HG03039 (cell line): ENCODE data around the gene INTS11.

Source experiments
- ATAC-seq: cut with Tn5 transposase; IDR thresholded peaks from one replicate; pipeline ENCODE4 v1.9.1; 2021; ENCODE audit warnings: mild to moderate bottlenecking, moderate library complexity; ENCODE audit not compliant: unreplicated experiment

The INTS11 gene

DNA sequence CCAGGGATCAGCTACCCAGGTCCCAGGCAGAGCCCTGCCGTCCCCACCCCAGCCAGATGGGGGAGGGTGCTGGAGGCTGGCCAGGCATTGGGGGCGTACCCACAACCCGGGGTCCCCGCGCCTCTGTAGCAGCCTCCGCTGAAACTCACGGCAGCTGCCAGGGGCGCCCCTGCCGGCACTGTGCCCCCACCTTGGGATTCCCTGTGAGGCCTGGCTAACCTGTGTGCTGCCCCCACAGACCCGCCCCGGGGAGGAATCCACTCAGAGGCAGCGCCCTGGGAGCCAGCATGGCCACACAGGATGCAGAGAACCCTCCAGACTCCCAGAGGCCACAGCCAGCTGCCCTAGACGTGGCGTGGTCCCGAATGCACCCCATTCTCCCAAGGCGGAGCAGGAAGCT is 20.9 kb upstream of the INTS11 start:
- no peak for ATAC-seq

DNA sequence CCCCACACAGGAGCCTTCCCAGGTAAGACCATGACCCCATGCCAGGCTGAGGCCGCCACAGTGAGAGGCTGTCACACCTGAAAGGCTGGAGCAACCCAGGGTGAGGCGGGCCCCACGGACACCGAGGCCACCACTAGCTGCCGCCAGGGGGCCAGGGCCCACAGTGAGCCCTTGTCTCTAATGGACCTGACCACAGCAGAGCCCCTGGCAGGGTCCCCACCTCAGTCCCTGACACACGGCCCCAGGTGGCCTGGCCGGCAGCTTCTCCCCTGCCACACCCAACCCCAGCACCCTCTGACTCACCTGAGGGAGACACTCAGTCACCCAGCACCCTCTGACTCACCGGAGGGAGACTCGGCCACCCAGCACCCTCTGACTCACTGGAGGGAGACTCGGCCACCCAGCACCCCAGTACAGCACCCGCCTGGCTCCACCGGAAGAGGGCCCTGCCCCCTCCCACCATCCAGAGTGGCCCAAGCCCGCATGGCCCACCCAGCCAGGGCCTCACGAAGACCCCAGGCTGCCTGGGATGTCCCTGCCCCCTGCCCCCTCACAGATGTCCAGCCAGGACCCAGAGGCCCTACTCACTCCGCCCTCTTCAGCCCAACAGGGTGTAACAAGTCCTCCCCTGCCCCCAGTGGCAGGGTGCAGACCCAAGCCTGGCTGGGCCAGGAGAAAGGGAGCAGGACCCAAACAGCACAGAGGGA is 20.3 kb upstream of the INTS11 start:
- ATAC-seq, result no peak

DNA sequence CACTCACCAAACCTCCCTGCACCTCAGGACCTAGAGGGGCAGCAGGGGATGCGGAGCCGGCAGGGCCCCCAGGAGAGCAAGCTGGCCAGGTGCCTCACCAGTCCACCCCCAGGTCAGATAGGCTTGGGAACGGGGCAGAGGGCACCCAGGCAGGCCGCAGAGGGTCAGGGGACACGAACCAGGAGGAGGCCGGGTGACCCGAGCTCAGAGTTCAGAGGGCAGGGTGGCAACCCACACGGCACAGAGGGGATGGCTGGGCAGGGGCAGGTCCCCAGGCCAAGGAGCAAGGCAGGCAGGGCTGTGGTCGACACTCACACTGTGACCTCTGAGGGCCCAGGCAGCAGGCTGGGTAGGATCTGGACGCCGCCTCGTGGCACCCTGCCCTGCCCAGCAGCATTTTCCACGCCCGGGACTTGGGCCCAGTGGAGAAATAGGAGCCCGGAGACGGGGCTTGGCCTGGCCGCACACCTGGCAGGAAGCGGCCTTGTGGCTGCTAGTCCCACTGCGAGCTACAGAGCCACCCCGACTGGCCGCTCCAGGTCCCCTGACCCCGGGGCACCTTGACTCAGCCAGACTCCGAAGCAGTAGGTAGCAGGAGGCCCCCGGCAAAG is 19.5 kb upstream of the INTS11 start:
- no peak for ATAC-seq

DNA sequence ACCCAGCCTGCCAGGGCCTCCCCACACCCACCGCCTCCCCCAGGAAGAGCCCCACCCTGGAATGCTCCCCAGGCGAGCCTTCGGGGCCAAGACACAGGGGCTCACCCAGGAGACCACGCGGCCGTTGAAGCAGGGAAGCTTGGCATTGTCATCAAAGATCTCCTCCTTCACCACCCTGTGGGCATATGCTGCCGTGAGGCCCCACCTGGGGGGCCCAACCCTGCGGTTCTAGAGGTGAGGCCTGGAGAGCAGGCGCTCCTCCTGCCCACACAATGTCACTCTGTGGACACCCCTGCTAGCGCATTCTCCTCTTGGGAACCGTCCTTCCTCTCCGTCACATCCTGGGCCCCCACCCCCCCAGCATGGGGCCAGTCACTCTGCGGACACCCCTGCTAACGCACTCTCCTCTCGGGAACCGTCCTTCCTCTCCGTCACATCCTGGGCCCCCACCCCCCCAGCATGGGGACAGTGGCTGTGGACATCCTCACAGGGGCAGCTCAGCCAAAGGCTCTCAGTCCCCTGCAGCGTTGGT is 18.2 kb upstream of the INTS11 start:
- ATAC-seq, result no peak

DNA sequence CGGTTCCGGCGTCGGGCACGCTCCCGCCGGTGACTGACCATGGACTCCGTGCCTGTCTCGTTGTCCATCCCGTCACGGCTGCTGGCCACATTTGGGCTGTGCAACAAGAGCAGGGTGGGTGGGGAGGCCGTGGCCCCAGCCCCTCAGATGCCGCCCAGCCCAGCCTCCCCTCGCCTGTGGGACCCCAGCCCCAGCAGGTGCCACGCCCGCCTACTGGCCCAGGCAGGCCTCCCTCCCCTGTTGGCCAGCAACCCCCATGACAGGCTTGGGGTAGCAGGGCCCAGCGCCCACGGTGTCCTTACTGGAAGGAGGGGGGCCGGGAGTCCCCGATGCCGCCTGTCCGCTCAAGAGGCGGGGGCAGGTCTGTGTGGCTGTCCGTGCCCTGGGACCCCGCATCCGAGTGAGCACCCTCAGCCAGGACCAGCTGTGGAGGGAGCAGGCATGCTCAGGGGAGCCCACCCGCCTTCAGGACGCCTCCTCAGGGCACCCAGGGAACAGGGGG is 17.7 kb upstream of the INTS11 start:
- ATAC-seq, result no peak

- ATAC-seq, result no peak
These were observed 17.1 kb upstream of the INTS11 start for GRCh38 chr1:1341549-1342021.

GRCh38 chr1:1340791-1341548 is 16.5 kb upstream of the INTS11 start:
- no peak for ATAC-seq

GRCh38 chr1:1340185-1340584 is 15.7 kb upstream of the INTS11 start:
- no peak for ATAC-seq

DNA sequence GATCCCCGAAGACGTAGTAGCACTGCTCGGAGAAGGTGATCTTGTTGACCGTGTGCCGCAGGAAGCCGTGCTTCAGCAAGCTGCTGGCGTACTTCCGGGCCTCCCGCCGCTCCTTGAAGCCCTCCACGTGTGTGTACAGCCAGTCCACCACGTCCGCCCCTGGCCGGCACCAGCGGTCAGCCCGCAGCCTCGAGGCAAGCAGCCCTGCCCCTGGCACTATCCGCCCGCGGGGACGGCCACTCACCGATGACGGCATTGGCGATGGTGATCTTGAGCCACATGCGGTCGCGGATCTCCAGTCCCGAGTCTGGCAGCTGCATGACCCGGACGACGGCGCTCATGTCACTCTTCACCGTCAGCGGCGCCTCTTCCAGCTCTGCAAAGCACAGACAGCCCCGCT is 13.8 kb upstream of the INTS11 start:
- ATAC-seq, result no peak

DNA sequence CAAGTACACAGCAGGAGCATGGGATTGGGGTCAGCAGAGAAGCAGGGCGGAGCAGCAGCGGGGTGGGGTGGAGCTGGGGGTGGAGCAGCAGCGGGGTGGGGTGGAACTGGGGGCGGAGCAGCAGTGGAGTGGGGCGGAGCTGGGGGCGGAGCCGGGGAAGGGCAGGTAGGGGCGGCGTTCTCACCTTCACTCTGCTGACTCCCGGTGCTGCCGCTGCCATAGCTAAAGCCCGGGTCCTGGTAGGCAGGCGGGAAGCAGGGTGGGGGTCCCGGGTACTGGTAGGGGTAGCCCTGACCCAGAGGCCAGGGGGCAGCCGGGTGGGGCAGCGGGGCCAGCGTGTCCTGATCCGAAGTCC is 13.3 kb upstream of the INTS11 start:
- no peak for ATAC-seq

- ATAC-seq, result no peak
These were observed 12.7 kb upstream of the INTS11 start for GRCh38 chr1:1336931-1337792.

- ATAC-seq, result no peak
These were observed 12.0 kb upstream of the INTS11 start for GRCh38 chr1:1336446-1336845.

GRCh38 chr1:1335792-1336248 is 11.4 kb upstream of the INTS11 start:
- ATAC-seq, result no peak

GRCh38 chr1:1335283-1335682 is 10.8 kb upstream of the INTS11 start:
- no peak for ATAC-seq

DNA sequence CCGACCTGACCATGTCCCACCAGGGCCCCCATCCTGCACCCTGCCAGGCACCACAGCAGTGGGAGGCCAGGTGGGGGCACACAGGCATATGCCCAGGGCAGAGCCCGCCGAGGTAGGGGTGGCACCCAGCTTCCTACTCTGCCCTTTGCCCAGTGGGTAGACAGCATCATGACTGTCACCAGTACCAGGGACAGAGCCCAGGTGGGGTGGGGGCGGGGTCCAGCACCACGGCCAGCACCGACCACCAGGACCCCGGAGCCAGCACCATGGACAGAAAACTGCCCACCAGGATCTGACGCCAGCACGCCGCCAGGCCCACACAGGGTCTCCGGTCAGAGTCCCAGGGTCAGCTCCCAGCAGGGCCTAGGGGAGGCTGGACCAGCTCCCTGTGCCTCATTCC is 10.4 kb upstream of the INTS11 start:
- no peak for ATAC-seq

- ATAC-seq, result no peak
These were observed 9.2 kb upstream of the INTS11 start for GRCh38 chr1:1333551-1334241.

DNA sequence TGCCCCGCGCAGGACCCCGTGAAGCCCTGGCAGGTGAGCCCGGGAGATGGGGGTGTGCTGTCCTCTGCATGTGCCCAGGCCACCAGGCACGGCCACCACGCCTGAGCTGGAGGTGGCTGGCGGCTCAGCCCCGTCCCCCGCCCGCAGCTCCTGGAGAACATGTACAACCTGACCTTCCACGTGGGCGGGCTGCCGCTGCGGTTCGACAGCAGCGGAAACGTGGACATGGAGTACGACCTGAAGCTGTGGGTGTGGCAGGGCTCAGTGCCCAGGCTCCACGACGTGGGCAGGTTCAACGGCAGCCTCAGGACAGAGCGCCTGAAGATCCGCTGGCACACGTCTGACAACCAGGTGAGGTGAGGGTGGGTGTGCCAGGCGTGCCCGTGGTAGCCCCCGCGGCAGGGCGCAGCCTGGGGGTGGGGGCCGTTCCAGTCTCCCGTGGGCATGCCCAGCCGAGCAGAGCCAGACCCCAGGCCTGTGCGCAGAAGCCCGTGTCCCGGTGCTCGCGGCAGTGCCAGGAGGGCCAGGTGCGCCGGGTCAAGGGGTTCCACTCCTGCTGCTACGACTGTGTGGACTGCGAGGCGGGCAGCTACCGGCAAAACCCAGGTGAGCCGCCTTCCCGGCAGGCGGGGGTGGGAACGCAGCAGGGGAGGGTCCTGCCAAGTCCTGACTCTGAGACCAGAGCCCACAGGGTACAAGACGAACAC is 8.5 kb upstream of the INTS11 start:
- no peak for ATAC-seq

- ATAC-seq, result no peak
These were observed 7.7 kb upstream of the INTS11 start for GRCh38 chr1:1332031-1332755.
